Natural killer cell (primary cell): ENCODE data around the gene KIF14. TPM values are rescaled to one million over a fixed set of nuclear protein-coding genes. Genes with fewer than 3 reads are reported as not detected.

Experiments
- ATAC-seq, 3 donors: fragments of 150-1000 bp in 2 of 3; fragments of 200-7000 bp in 1 of 3; cut with Tn5 transposase; 1 replicate in 1 of 3; 2 replicates in 2 of 3; pipeline ENCODE4 v1.10.0; 2021; ENCODE audit warnings: mild to moderate bottlenecking in 2 of 3, moderate library complexity in 2 of 3
- DNase-seq, 2 donors: peaks; one replicate each; pipeline versions ENCODE4 v3.0.0 to v3.0.0-alpha.2; 2013 to 2021; ENCODE audit warnings: mixed read lengths in 1 of 2
- H3K27ac ChIP-seq: one replicate; pipeline ENCODE4 v1.5.1; 2013; ENCODE audit warnings: mild to moderate bottlenecking, low read length
- H3K27me3 ChIP-seq: one replicate; pipeline ENCODE4 v1.6.1; 2013; ENCODE audit warnings: low read length; ENCODE audit not compliant: control insufficient read depth, insufficient read depth
- H3K36me3 ChIP-seq: one replicate; pipeline ENCODE4 v1.6.1; 2013; ENCODE audit warnings: low read length; ENCODE audit not compliant: control insufficient read depth, insufficient read depth
- H3K4me1 ChIP-seq: one replicate; pipeline ENCODE4 v1.6.1; 2013; ENCODE audit warnings: low read length; ENCODE audit not compliant: control insufficient read depth, insufficient read depth
- H3K4me3 ChIP-seq: one replicate; pipeline ENCODE4 v1.5.1; 2013; ENCODE audit warnings: low read length
- H3K9me3 ChIP-seq: one replicate; pipeline ENCODE4 v1.6.1; 2013; ENCODE audit warnings: low read length; ENCODE audit not compliant: control insufficient read depth, insufficient read depth
- H3K27ac Mint-ChIP-seq, 2 donors: one replicate each; pipeline ENCODE4 v1.8.0; 2022; ENCODE audit warnings: mild to moderate bottlenecking in 2 of 2, mixed read lengths in 2 of 2, moderate library complexity in 1 of 2
- H3K27me3 Mint-ChIP-seq, 2 donors: one replicate each; pipeline ENCODE4 v1.8.0; 2022; ENCODE audit warnings: low read depth in 2 of 2, mixed read lengths in 2 of 2
- H3K36me3 Mint-ChIP-seq: one replicate; pipeline ENCODE4 v1.8.0; 2022; ENCODE audit warnings: mixed read lengths
- H3K4me1 Mint-ChIP-seq, 2 donors: one replicate each; pipeline ENCODE4 v1.8.0; 2022; ENCODE audit warnings: mixed read lengths in 2 of 2
- H3K4me3 Mint-ChIP-seq: one replicate; pipeline ENCODE4 v1.8.0; 2022; ENCODE audit warnings: mild to moderate bottlenecking, moderate library complexity, mixed read lengths
- H3K9me3 Mint-ChIP-seq, 2 donors: one replicate each; pipeline ENCODE4 v1.8.0; 2022; ENCODE audit warnings: mixed read lengths in 2 of 2
- CTCF ChIP-seq: fragments of 200-600 bp; IDR thresholded peaks from one replicate; pipeline ENCODE4 v1.8.0; 2022; ENCODE audit warnings: antibody characterized with exemption
- WGBS: methylation state at CpG from one replicate; pipeline ENCODE4 v1.1.7; 2013; ENCODE audit warnings: missing lambda C conversion rate; ENCODE audit not compliant: insufficient coverage; 5-methylcytosine and 5-hydroxymethylcytosine counted together
- intact Hi-C: fragments of 100-400 bp; cut with micrococcal nuclease; formaldehyde crosslinking; loops from one replicate; pipeline ENCODE4 v1.14.2; 2022
- total RNA-seq, 4 donors: library from RNA; stranded (reverse); fragments of 120-200 nt in 1 of 4; gene quantifications; one replicate each; pipeline versions ENCODE4 v1.2.3 to v1.2.4, GENCODE V29; 2013 to 2022

KIF14 gene
- total RNA-seq, 3 donors from 2014 or later (not counting 1 experiment from before 2014, with no cell fraction given): 0.40 to 0.48 (median 0.40) TPM

- no peak overlapping the region for H3K4me3 ChIP-seq
- Mint-ChIP-seq H3K4me3 (no peak overlapping the region), H3K27me3 (no peaks in the 10 kb centered on the region), H3K4me1 (peaks cover 39 to 46% of the 10 kb centered on the region in 2 donors), H3K36me3 (peaks cover 23% of the 10 kb centered on the region), H3K9me3 (no peaks in the 10 kb centered on the region), H3K27ac (no peak overlapping the region)
- peaks cover 72% of the 10 kb centered on the region for H3K36me3 ChIP-seq
- no peaks in the 10 kb centered on the region for H3K9me3 ChIP-seq
- H3K27me3 ChIP-seq: no peaks in the 10 kb centered on the region
- ATAC-seq (no peak), DNase-seq (no peak)
- TF ChIP-seq CTCF: no peak
- WGBS: 100% methylated on average over 3 of the region's 4 CpGs
- no peak overlapping the region for H3K27ac ChIP-seq
- intact Hi-C loops: no loop called here
- no peaks in the 10 kb centered on the region for H3K4me1 ChIP-seq
These were observed 37.7 kb upstream of the KIF14 start for GRCh38 chr1:200658037-200658818.

GRCh38 chr1:200654660-200655059, 34.1 kb upstream of the KIF14 start:
- WGBS: 88% methylated on average over 5 of the region's 5 CpGs
- Mint-ChIP-seq H3K36me3 (peaks cover 23% of the 10 kb centered on the region), H3K4me1 (peaks cover 19 to 28% of the 10 kb centered on the region in 2 donors), H3K27me3 (no peaks in the 10 kb centered on the region), H3K27ac (no peak overlapping the region), H3K4me3 (no peak overlapping the region), H3K9me3 (no peaks in the 10 kb centered on the region)
- no peak overlapping the region for H3K27ac ChIP-seq
- peaks cover 59% of the 10 kb centered on the region for H3K36me3 ChIP-seq
- H3K27me3 ChIP-seq: no peaks in the 10 kb centered on the region
- ATAC-seq (no peak), DNase-seq (no peak)
- H3K9me3 ChIP-seq: no peaks in the 10 kb centered on the region
- no peaks in the 10 kb centered on the region for H3K4me1 ChIP-seq
- H3K4me3 ChIP-seq: no peak overlapping the region
- no peak for TF ChIP-seq CTCF
- intact Hi-C loops: no loop called here

GRCh38 chr1:200653022-200653462, 32.5 kb upstream of the KIF14 start:
- Mint-ChIP-seq H3K4me3 (no peak overlapping the region), H3K36me3 (peaks cover 23% of the 10 kb centered on the region), H3K9me3 (no peaks in the 10 kb centered on the region), H3K27me3 (no peaks in the 10 kb centered on the region), H3K27ac (peak overlapping the region; percentile 14 to 16), H3K4me1 (peaks cover 13 to 21% of the 10 kb centered on the region in 2 donors)
- 24% methylated on average over 5 of the region's 5 CpGs for WGBS
- peaks cover 51% of the 10 kb centered on the region for H3K36me3 ChIP-seq
- no peaks in the 10 kb centered on the region for H3K9me3 ChIP-seq
- no peak for TF ChIP-seq CTCF
- intact Hi-C loops: no loop called here
- no peak overlapping the region for H3K4me3 ChIP-seq
- DNase-seq (no peak), ATAC-seq (no peak)
- H3K27ac ChIP-seq: no peak overlapping the region
- H3K4me1 ChIP-seq: no peaks in the 10 kb centered on the region
- no peaks in the 10 kb centered on the region for H3K27me3 ChIP-seq
